HTERT RPE-1 (cell line): ENCODE results near the gene STAG3.
"Not testable (repeated sequence)": the region's sequence is repeated elsewhere in the genome, so short reads cannot be mapped to it uniquely, and the experiment has no call there.

Experiments used
- in situ Hi-C: fragments of 300-500 bp; cut with MboI; formaldehyde crosslinking; loops from 4 replicates; pipeline ENCODE4 v1.14.3; 2020; ENCODE audit warnings: low sequenced_read_pairs

Gene STAG3

DNA sequence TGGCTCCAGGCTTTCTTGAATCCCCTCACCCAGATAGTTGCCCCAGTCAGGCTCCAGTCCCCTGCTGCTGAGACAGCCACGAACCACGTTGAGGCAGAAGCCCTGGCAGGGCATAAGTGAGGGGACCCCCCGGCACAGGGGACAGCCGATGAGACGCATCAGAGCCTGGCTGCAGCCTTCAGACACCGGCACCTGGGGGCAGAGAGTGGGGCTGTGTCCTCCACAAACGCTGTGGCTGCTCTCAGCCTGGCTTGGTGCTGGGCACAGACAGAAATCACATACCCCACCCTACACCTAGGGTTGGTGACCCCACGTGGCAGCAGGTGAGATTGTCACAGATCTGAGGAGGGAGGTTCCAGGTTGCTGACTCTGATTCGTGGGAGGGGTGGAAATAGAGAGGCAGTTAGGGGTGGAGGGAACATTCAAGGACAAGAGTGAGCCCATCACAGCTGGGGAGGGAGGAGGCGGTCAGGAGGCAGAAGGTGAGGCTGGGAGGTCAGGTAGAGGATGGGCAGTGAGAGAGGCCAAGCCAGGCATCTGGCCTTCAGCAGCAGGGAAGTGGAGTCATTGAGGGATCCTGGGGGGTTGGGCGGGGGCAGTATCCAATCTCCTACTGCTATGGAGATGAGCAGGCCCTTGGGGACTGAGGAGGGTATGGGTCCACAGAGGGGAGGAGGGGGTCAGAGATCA, 3.8 kb upstream of the STAG3 start:
- in situ Hi-C loops = no loop called here

DNA sequence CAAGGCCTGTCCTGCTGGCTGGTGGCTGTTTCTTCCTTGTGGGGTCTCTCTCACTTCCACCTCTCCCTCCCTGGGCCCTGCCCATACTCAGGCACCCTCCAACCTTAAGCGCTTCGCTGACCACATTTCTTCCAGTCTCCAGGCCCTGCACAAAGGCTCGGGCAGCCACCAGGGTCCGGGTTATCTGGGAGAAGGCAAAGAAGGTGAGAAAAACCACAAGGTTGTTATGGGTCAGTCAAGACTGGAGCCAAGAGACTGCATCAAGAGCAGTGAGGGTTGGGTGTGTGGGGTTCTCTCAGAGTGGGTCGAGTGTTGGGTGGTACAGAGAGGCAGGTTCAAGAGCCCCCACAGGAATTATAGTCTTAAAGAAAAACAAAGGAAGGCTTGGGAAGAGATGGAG, 3.1 kb upstream of the STAG3 start:
- in situ Hi-C loops = no loop called here

DNA sequence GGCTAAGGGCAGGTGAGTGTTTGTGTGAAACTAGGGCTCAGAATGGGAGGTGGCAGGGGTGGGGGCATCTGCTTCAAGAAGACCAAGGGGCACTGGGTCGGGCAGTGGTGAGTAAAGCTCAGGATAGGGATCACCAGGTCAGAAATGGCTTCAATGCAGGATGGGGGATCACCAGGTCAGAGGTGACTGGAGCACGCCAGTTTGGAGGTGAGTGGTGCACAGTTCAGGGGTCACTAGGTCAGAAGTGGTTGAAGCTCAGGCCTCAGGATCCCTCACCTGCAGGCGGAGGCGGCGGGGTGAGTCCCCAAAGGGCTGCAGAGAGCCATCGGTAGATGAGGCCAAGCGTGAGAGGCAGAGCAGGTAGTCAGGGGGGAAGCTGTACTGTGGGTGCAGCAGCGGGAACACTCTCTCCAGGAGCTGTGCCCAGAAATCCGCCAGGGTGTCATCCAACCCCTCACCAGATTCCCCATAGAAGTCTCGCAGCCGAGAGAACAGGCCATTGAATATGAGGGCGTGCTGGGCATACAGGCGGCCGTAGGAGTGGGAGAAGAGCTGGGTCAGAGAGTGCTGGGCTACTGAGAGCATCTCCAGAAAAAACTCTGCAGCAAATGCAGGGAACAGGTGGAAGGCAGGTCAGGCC, 2.3 kb upstream of the STAG3 start:
- in situ Hi-C loops = no loop called here

DNA sequence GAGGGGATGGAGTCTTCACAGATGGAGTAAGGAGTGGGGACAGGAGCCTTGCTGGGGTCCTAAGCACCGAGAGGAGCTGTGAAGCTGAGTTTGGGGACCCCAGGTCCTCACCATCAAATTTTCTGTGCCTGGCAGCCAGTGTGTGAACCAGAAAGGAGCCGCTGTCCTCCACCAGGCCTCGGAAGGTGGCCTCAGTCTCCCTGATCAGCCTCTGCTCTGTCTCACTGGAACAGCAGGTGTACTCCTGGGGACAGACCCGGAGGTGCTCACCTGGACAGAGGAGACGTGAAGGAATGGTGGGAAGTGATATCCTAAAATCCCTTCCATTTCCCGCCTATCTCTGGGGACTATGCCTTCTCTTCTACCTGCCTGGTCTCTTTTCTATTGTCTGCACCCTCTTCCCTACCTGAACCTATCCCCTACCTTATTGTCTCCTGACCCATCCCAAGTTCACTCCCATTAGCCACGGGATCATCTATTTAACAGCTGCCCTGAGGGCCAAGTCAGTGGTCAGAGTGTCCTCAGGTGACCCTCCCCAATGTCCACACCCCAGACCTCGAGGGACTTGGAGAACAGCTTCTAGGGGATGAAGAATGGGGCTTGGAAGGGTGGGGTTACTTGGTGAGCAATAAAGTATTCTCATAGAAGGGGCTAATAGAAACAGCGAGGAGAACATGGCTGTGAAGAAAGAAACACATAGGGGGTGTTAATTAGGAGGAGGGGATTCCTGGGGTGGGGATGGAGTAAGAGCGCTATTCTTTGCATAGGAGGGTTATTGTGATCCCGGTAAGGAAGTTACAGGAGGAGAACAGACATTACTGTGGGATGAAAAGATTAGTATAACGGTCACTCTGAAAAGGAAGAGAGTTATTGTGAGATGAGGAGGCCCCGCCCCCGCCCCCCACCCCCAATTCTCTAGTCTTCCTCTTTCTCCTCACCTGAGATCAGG, 1.3 kb upstream of the STAG3 start:
- in situ Hi-C loops = no loop called here

DNA sequence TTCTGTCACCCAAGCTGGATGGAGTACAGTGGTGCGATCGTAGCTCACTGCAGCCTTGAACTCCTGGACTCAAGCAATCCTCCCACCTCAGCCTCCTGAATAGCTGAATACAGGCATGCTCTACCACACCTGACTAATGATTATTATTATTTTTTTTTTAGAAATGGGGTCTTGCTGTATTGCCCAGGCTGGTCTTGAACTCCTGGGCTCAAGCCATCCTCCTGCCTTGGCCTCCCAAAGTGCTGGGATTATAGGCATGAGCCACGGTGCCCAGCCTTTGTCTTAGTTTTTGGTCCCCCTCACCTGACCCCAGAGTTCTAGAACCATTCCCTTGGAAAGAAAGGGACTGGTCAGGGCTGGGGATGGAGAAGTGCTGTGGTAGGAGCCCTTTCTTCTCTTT, 2.4 kb downstream of the STAG3 start:
- in situ Hi-C loops = not testable (repeated sequence)

DNA sequence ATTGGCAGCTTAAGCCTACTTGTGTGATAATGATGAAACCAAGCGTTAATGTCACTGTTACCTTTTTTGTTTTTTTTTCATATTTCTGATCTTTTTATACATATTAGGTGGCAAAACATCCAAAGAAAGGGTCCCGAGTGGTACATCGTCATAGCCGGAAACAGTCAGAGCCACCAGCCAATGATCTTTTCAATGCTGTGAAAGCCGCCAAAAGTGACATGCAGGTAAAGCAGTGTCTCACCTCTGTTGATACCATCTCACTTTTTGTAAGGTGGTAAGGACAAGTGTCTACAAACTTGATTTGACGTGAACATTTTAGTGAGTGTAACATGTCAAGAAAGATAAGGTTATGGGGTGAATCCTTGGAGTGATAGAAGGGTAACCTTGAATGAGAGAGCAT, 4.9 kb downstream of the STAG3 start:
- in situ Hi-C loops = not testable (repeated sequence)

DNA sequence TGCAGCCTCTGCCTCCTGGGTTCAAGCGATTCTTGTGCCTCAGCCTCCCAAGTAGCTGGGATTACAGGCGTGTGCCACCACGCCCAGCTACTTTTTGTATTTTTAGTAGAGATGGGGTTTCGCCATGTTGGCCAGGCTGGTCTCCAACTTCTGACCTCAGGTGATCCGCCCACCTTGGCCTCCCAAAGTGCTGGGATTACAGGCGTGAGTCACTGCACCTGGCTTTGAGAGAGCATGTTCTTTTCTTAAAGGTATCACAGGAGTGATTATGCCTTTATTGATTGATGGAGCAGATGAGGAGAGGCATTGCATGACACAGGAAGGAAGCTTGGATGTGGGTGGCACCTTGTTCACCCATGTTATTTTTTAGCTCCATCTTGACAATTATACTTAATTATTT, 5.4 kb downstream of the STAG3 start:
- in situ Hi-C loops = not testable (repeated sequence)

DNA sequence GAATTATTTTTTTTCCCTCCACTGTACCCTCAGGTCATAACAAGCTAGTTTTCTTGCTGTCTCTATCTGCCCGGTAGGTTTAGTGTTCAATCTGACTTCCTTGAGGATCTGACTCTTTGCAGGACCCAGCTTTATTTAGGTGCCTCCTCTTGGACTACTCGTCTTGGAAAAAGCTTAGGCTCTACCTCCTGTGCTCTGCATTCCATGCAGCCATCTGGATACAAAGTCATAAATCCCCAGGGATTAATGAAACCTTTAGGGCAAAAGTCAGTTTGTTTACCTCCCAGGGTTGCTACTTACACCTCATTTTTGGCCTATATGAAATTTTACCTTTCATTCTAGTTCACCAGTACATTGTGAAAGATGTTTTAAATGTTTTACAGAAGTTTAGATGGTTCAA, 8.0 kb downstream of the STAG3 start:
- in situ Hi-C loops = no loop called here

DNA sequence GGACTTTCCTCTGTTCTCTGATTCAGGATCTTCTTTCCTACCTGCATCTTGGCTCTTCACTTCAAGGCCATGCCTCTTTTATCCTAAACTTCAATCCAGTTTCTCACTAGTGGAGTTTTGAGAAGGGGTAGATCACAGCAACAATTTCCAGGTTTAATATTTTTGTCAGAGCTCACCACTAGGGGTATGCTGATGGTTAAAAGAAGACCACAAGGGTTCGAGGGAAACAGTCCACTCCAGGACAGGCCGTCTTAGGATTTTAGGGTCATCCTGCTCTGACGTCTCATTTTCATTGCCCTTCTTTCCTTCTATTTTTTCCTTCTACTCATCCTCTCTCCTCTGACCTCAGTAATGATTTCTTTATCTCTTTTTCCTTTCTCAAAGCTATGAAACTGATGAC, 11.3 kb downstream of the STAG3 start:
- in situ Hi-C loops = no loop called here

DNA sequence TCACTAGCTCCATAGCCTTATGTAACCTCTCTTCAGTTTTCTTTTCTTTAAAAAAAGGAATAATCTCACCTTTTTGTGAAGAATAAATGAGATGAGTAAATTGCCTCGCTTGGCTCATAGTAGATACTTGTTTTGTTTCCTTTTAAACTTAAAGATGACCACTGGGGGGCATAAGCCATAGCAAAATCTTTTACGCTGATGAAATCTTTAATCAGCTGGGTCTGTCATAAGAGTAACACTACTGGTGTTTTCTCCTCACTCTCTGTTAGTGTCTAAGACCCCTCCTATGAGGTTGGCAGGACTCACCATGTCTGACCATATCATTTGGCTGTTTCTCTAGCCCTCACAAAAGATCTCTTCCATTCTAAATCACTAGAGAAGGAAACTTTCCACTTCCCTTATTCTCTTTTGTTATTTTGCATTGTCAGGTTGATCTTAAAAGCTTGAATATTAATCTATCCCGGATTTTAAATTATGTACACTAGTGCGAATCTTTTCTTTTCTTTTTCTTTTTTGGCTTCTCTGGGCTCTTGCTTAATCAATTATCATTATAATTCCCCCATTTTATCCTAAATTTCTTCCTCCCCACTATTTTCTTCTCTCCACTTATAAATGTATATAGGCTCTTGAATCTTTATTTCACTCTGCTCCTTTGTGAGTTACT, 12.5 kb downstream of the STAG3 start:
- in situ Hi-C loops = no loop called here

DNA sequence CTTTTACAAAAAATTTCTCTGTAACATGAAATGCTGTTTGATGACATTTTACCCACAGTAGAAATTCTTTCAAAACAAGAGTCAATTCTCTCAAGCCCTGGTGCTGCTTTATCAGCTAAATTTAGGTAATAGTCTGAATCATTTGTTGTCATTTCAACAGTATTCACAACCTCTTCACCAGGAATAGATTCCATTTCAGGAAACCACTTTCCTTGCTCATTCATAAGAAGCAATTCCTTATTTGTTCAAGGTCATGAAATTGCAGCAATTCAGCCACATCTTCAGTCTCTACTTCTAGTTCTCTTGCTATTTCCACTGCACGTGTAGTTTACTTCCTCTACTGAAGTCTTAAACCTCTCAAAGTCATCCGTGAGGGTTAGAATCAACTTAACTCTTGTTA, 14.1 kb downstream of the STAG3 start:
- in situ Hi-C loops = no loop called here

DNA sequence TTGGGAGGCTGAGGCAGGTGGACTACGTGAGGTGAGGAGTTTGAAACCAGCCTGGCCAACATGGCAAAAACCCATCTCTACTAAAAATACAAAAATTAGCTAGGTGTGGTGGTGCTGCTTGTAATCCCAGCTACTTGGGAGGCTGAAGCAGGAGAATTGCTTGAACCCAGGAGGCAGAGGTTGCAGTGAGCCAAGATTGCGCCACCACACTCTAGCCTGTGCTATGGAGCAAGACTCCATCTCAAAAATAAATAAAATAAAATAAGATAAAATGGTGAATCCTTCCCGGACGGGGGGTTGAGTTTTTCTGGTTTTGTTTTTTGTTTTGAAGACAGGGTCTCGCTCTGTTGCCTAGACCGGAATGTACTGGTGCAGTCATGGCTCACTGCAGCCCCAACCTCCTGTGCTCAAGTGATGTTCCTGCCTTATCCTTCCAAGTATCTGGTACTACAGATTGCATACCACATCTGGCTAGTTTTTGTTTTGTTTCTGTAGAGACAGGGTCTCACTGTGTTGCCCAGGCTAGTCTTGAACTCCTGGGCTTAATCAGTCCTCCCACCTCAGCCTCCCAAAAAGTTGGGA, 14.7 kb downstream of the STAG3 start:
- in situ Hi-C loops = not testable (repeated sequence)

DNA sequence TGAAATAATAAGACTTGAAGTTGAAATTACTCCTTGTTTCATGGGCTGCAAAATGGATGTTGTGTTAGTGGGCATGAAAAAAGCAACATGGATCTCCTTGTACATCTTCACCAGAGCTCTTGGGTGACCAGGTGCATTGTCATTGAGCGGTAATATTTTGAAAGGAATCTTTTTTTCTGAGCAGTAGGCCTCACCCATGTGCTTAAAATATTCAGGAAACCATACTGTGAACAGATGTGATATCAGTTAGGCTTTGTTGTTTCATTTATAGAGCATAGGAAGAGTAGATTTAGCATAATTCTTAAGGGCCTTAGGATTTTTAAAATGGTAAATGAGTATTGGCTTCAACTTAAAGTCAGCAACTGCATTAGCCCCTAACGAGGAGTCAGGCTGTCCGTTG, 15.3 kb downstream of the STAG3 start:
- in situ Hi-C loops = no loop called here

DNA sequence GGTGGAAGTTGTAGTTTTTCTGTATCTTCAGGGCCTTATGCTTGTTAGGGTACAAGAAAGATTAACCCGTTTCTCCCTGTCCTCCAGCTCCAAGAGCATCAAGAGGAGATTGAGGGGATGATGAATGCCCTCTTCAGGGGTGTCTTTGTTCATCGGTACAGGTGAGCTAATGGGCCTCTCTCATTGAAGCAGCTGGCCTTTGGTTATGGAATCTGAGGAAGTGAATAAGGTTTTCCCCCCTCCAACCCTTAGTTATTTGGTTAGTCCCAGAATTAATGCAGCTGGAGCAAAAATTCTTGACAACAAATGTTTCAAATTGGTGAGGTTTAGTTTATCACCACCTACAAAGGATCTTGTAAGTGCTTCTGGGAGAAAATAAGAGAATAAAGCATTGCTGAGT, 17.5 kb downstream of the STAG3 start:
- in situ Hi-C loops = no loop called here

DNA sequence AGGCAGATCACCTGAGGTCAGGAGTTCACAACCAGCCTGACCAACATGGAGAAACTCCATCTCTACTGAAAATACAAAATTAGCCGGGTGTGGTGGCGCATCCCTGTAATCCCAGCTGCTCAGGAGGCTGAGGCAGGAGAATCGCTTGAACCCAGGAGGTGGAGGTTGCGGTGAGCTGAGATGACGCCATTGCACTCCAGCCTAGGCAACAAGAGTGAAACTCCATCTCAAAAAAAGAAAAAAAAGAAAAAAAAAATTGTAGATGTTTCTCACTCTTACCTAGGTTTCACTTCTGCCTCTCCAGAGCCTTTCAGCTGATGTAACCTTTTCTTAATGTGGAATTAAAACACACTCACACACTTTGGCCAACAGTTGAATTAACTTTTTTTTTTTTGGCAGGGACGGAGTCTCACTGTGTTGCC, 18.2 kb downstream of the STAG3 start:
- in situ Hi-C loops = not testable (repeated sequence)

DNA sequence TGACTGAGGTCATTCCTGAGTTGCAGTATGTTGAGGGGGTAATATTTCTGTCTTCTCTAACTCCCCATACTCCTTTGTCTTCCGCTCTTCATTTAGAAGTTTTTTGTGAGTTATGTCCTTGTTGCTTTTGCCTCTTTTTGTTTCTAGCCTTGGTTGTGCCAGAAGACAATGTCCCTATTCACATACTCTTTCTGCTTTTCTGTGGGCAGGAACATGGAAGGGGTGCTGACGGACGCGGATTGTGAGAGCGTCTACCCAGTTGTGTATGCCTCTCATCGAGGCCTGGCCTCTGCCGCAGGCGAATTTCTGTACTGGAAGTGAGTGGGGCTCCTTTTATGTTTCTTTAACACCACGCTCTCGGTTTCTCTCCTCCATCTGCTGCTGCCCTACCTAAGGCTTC, 20.5 kb downstream of the STAG3 start:
- in situ Hi-C loops = no loop called here

DNA sequence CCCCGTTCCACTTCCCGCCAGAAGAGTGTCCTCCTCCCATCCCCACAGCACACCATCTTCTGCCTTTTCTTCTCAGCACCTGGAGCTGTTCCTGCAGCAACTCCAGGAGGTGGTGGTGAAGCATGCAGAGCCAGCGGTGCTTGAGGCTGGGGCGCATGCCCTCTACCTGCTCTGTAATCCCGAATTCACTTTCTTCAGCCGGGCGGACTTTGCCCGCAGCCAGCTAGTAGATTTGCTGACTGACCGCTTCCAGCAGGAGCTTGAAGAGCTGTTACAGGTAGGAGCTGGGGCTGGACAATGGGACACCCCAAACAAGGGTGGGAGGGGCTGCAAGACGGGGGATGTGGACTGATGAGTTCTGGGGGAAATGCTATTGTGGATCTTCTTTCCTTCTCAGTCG, 23.0 kb downstream of the STAG3 start:
- in situ Hi-C loops = no loop called here

DNA sequence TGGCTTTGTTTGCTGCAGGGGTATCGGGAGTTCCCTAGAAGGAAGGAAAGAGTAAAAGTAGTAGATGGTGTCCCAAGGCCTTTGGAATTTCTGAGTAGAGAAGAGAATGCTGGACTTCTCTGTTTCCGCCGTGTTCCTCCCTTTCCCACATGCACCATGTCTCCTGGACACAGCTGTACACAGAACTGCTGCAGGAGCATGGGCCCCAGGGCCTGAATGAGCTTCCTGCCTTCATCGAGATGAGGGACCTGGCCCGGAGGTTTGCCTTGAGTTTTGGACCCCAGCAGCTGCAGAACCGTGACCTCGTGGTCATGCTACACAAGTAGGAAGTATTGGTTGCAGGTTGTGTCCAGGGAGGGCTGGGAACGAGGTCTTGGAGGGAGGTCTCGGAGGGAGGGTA, 26.7 kb downstream of the STAG3 start:
- in situ Hi-C loops = no loop called here

DNA sequence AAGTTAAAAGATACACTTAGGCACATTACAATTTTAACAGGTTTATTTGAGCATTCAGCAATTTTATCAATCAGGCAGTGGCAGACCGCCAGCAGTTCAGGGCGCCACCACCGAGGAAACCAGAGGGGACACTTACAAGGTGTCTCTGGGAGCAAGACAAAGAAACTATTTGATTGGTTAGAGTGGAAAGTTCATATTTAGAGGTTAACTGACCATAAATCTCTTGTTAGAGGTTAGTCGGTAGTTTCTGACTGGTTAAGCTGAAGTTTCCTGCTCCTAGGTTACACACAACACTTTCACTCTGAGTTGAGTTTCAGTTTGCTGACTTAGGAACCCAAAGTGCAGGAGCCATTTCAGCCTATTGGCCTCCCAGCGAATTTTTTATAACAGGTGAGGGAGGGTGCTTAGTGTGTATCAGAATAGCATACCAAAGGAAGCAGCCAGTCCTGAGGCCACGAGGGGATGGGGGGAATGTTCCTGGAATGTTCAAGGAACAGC, 31.2 kb downstream of the STAG3 start:
- in situ Hi-C loops = no loop called here

DNA sequence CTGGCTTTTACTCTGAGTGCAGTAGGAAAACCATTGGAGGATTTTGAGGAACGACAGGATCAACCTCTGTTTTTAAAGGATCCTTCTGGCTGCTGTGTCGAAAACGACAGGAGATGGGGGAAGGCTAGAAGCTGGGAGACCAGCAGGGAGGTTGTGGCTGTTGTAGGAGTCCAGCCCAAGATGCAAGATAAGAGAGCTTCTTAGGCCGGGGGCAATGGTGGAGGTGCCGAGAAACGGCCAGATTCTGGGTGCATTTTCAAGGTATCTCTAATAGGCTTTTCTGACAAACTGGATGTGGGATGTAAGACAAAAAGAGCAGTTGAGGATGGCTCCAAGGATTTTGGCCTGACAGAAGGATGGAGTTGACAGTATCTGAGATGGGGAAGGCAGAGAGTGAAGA, 31.8 kb downstream of the STAG3 start:
- in situ Hi-C loops = no loop called here

DNA sequence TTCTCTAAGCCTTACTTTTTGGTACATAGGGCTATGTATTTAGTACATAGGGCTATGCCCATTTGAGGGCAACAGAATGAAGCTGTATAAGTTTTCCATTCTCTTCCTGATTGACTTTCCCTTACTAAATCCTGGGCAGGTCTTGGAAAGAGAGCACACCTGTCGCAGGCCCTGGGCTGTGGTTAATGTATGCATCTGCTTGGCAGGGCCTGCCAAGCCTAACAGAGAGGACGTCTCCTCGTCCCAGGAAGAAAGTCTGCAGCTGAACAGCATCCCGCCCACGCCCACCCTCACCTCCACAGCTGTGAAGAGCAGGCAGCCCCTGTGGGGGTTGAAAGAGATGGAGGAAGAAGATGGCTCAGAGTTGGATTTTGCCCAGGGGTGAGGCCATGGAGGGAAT, 33.1 kb downstream of the STAG3 start:
- in situ Hi-C loops = no loop called here
